ENCODE measurements around the gene GRHL1.

GRCh38 chr2:9965119-9965822, 13.8 kb downstream of the GRHL1 start:
- TF ChIP-seq, protein P1, sequence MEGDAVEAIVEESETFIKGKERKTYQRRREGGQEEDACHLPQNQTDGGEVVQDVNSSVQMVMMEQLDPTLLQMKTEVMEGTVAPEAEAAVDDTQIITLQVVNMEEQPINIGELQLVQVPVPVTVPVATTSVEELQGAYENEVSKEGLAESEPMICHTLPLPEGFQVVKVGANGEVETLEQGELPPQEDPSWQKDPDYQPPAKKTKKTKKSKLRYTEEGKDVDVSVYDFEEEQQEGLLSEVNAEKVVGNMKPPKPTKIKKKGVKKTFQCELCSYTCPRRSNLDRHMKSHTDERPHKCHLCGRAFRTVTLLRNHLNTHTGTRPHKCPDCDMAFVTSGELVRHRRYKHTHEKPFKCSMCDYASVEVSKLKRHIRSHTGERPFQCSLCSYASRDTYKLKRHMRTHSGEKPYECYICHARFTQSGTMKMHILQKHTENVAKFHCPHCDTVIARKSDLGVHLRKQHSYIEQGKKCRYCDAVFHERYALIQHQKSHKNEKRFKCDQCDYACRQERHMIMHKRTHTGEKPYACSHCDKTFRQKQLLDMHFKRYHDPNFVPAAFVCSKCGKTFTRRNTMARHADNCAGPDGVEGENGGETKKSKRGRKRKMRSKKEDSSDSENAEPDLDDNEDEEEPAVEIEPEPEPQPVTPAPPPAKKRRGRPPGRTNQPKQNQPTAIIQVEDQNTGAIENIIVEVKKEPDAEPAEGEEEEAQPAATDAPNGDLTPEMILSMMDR (IDR thresholded peaks at IDR 0.05): no peak
- TF ChIP-seq POLR2A (IDR thresholded peaks at IDR 0.05): no peak
